ENCODE measurements around the gene ANLN. TPM values are rescaled to one million over a fixed set of nuclear protein-coding genes. Genes with fewer than 3 reads are reported as not detected.

The ANLN gene
- total RNA-seq, 1 donor from 2014 or later: 18.4 TPM

DNA sequence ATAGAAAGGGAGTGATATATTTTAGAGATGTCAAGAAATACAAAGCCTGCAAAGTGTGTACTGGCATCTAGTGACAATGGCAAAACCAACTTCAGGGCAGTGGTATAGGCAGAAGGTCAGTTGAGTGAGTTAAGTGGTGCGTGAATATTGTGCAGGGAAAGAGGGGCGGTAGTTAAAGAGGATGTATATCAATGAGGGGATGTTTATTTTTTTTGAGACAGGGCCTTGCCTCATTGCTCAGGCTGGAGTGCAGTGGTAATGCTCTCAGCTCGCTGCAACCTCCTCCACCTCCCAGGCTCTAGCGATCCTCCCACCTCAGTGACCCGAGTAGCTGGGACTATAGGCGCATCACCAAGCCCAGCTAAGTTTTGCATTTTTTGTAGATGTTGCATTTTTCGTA is 13.8 kb downstream of the ANLN start:
- DNase-seq: no peak
- Mint-ChIP-seq H3K4me1 (ENCODE audit: low read depth, unreplicated experiment) (peaks cover 22% of the 10 kb centered on the region), H3K4me3 (ENCODE audit: unreplicated experiment) (no peak overlapping the region), H3K9me3 (ENCODE audit: unreplicated experiment) (peaks cover 7% of the 10 kb centered on the region), H3K36me3 (ENCODE audit: unreplicated experiment) (no peaks in the 10 kb centered on the region), H3K27ac (ENCODE audit: unreplicated experiment) (no peak overlapping the region), H3K27me3 (ENCODE audit: unreplicated experiment) (peaks cover 6% of the 10 kb centered on the region)
- TF ChIP-seq, protein P1, sequence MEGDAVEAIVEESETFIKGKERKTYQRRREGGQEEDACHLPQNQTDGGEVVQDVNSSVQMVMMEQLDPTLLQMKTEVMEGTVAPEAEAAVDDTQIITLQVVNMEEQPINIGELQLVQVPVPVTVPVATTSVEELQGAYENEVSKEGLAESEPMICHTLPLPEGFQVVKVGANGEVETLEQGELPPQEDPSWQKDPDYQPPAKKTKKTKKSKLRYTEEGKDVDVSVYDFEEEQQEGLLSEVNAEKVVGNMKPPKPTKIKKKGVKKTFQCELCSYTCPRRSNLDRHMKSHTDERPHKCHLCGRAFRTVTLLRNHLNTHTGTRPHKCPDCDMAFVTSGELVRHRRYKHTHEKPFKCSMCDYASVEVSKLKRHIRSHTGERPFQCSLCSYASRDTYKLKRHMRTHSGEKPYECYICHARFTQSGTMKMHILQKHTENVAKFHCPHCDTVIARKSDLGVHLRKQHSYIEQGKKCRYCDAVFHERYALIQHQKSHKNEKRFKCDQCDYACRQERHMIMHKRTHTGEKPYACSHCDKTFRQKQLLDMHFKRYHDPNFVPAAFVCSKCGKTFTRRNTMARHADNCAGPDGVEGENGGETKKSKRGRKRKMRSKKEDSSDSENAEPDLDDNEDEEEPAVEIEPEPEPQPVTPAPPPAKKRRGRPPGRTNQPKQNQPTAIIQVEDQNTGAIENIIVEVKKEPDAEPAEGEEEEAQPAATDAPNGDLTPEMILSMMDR (IDR thresholded peaks at IDR 0.05; ENCODE audit: partially characterized antibody, unreplicated experiment): no peak

DNA sequence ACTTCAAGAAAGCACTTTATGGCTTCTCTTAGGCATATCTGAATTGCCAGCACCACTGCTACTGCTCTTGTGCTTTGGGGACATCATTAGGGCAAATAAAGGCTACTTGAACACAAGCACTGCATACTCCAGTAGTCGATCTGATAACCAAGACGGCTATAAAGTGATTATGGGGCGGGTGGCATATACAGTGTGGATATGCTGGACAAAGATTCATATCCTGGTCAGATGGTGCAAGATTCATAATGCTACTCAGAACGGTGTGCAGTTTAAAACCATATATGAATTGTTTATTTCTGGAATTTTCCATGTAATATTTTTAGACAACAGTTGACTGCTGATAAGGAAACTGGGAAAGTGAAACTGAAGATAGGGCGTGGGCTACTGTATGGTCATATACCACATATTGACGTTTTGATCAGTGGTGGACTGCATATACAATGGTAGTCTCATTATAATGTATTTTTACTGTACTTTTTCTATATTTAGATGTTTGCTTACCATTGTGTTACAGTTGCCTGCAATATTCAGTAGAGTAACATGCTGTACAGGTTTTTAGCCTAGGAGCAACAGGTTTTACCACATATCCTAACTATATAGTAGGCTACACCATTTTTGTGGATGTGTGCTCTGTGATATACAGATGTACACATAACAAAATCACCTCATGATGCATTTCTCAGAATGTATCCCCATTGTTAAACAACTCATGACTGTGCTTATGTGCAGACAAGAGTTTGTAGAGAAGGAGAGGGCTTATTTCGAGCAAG is 15.2 kb downstream of the ANLN start:
- no peaks in the 10 kb centered on the region for H3K36me3 Mint-ChIP-seq (ENCODE audit: unreplicated experiment)
- H3K27me3 Mint-ChIP-seq (ENCODE audit: unreplicated experiment): peaks cover 6% of the 10 kb centered on the region
- peak overlapping the region; percentile 24 for H3K27ac Mint-ChIP-seq (ENCODE audit: unreplicated experiment)
- peak overlapping the region; percentile 7 for H3K4me3 Mint-ChIP-seq (ENCODE audit: unreplicated experiment)
- DNase-seq: no peak
- peaks cover 7% of the 10 kb centered on the region for H3K9me3 Mint-ChIP-seq (ENCODE audit: unreplicated experiment)
- H3K4me1 Mint-ChIP-seq (ENCODE audit: low read depth, unreplicated experiment): peaks cover 25% of the 10 kb centered on the region
- TF ChIP-seq, protein P1 (IDR thresholded peaks at IDR 0.05; ENCODE audit: partially characterized antibody, unreplicated experiment): no peak

DNA sequence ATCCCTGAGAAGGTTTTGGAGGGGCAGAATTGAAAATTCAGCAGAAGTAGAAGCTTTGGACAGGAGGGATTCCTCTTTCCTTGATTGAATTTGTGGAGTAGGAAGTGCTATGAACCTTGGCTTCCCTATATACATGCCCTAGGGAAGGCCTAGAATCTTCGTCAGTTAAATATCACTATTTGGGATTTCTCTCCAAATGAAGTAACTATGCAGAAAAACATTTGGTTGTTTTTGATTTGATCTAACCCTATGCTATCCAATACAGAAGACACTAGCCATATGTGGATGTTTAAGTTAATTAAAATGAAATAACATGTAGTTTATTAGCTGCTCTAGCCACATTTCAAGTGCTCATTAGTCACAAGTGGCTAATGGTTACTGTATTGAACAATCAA is 15.7 kb downstream of the ANLN start:
- Mint-ChIP-seq H3K27me3 (ENCODE audit: unreplicated experiment) (peaks cover 6% of the 10 kb centered on the region), H3K27ac (ENCODE audit: unreplicated experiment) (peak overlapping the region; percentile 24), H3K4me3 (ENCODE audit: unreplicated experiment) (peak overlapping the region; percentile 7), H3K9me3 (ENCODE audit: unreplicated experiment) (peaks cover 7% of the 10 kb centered on the region), H3K36me3 (ENCODE audit: unreplicated experiment) (no peaks in the 10 kb centered on the region), H3K4me1 (ENCODE audit: low read depth, unreplicated experiment) (peaks cover 25% of the 10 kb centered on the region)
- DNase-seq: no peak
- TF ChIP-seq, protein P1 (IDR thresholded peaks at IDR 0.05; ENCODE audit: partially characterized antibody, unreplicated experiment): no peak

DNA sequence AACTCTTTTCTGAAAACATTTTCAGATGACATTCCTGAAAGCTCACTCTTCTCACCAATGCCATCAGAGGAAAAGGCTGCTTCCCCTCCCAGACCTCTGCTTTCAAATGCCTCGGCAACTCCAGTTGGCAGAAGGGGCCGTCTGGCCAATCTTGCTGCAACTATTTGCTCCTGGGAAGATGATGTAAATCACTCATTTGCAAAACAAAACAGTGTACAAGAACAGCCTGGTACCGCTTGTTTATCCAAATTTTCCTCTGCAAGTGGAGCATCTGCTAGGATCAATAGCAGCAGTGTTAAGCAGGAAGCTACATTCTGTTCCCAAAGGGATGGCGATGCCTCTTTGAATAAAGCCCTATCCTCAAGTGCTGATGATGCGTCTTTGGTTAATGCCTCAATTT is 16.5 kb downstream of the ANLN start:
- Mint-ChIP-seq H3K4me1 (ENCODE audit: low read depth, unreplicated experiment) (peaks cover 25% of the 10 kb centered on the region), H3K36me3 (ENCODE audit: unreplicated experiment) (no peaks in the 10 kb centered on the region), H3K4me3 (ENCODE audit: unreplicated experiment) (peak overlapping the region; percentile 81), H3K27ac (ENCODE audit: unreplicated experiment) (peak overlapping the region; percentile 92), H3K27me3 (ENCODE audit: unreplicated experiment) (peaks cover 6% of the 10 kb centered on the region), H3K9me3 (ENCODE audit: unreplicated experiment) (peaks cover 7% of the 10 kb centered on the region)
- peak; percentile 87 for DNase-seq
- TF ChIP-seq, protein P1 (IDR thresholded peaks at IDR 0.05; ENCODE audit: partially characterized antibody, unreplicated experiment): no peak

Measured in glutamatergic neuron (in vitro differentiated cells).